Lung (tissue), 12 donors: ENCODE results near the gene XAF1. TPM values are rescaled to one million over a fixed set of nuclear protein-coding genes. Genes with fewer than 3 reads are reported as not detected.

Experiments
- ATAC-seq: fragments of 200-7000 bp; cut with Tn5 transposase; one replicate; pipeline ENCODE4 v1.9.1; 2020; ENCODE audit warnings: moderate number of reproducible peaks; ENCODE audit not compliant: insufficient read depth, low FRiP score
- DNase-seq, 3 donors: peaks; one replicate each; pipeline ENCODE4 v3.0.0-alpha.2; 2013 to 2017
- H3K27ac ChIP-seq, 2 donors: one replicate each; pipeline ENCODE4 v1.5.1; 2013; ENCODE audit warnings: mild to moderate bottlenecking in 2 of 2, moderate library complexity in 2 of 2, control low read depth in 1 of 2, inconsistent platforms in 1 of 2, low read depth in 1 of 2, low read length in 1 of 2
- H3K27me3 ChIP-seq, 3 donors: one replicate each; pipeline ENCODE4 v1.5.1; 2013; ENCODE audit warnings: low read length in 2 of 3; ENCODE audit not compliant: control insufficient read depth in 3 of 3, insufficient read depth in 3 of 3
- H3K36me3 ChIP-seq, 4 donors: one replicate each; pipeline ENCODE4 v1.5.1; 2013; ENCODE audit warnings: low read length in 4 of 4, mild to moderate bottlenecking in 1 of 4, moderate library complexity in 1 of 4; ENCODE audit not compliant: control insufficient read depth in 4 of 4, insufficient read depth in 4 of 4
- H3K4me1 ChIP-seq, 5 donors: one replicate each; pipeline ENCODE4 v1.5.1; 2013; ENCODE audit warnings: low read length in 5 of 5, mild to moderate bottlenecking in 2 of 5, moderate library complexity in 1 of 5; ENCODE audit not compliant: control insufficient read depth in 5 of 5, insufficient read depth in 5 of 5
- H3K4me3 ChIP-seq: one replicate; pipeline ENCODE4 v1.5.1; 2013; ENCODE audit warnings: mild to moderate bottlenecking, control low read depth, moderate library complexity
- H3K9ac ChIP-seq, 2 donors: one replicate each; pipeline ENCODE4 v1.5.1; 2013; ENCODE audit warnings: low read length in 2 of 2, control low read depth in 1 of 2; ENCODE audit not compliant: insufficient read depth in 1 of 2
- H3K9me3 ChIP-seq, 4 donors: one replicate each; pipeline ENCODE4 v1.5.1; 2013; ENCODE audit warnings: low read length in 3 of 4, mild to moderate bottlenecking in 1 of 4, moderate library complexity in 1 of 4; ENCODE audit not compliant: control insufficient read depth in 4 of 4, insufficient read depth in 3 of 4
- CTCF ChIP-seq: IDR thresholded peaks from 2 replicates; pipeline ENCODE4 v1.5.1; 2012; ENCODE audit warnings: mild to moderate bottlenecking; ENCODE audit errors: control extremely low read depth, extremely low read depth
- WGBS, 2 donors: extraction: QIAGEN DNeasy Blood & Tissue Kit; methylation state at CpG; one replicate each; pipeline ENCODE4 v1.1.7; 2013; 5-methylcytosine and 5-hydroxymethylcytosine counted together
- polyA plus RNA-seq, 2 donors: library from polyadenylated mRNA; stranded (reverse); fragments of 200-250 nt; gene quantifications; one replicate each; pipeline ENCODE4 v1.2.1, GENCODE V29; 2013
- total RNA-seq, 2 donors: library from RNA; depleted of rRNA in 1 of 2; stranded (reverse); fragments of >200 nt in 1 of 2; gene quantifications; one replicate each; pipeline ENCODE4 v1.2.1, GENCODE V29; 2014 to 2021
- donor health status: control.
- donor health status: control.
- donor health status: Bipolar disorder and iron deficiency.
- donor health status: healthy.
- donor health status: DM: yes; HTN: yes; CAD: no.

XAF1 gene
- total and polyA plus RNA-seq, 4 donors = 25.3 to 38.3 (median 31.8) TPM

GRCh38 chr17:6711681-6712057, 44.2 kb upstream of the XAF1 start:
- H3K27ac ChIP-seq = no peak overlapping the region
- H3K9ac ChIP-seq = no peak overlapping the region

DNA sequence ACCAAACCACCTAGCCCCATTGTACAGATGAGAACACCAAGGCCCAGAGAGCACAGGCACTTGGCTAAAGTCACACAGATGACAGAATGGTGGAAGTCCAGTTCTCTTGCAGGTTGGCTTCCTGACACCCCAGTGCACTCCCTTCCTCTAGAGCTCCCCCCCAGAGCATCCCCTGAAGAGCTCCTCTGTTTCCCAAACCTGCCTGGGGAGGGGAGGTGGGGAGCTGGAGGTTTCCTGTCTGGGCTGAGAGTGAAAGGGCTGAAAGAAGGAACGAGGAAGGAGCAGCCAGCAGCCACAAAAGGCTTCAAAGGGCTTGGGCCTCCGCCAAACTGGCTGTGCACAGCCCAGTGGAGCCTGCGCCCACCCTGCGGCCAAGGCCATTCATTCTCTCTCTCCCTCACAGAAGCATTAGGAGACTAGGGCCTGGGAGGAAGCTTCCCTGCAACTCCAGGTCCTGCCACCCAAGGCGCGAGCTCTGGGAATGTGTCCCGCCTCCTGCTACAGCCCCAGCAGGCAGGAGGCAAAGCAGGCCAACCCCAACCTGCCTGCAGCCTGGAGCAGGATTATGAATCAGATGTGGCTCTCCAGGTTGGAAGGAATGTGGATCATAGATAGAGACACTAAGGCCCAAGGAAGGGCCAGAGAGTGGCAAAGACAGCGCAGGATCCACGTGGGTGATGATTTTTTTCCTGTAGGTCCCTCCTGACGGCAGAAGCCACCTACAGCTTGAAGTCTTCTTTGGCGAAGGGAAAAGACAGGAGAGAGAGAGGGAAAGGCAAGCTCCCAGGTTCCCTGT, 43.6 kb upstream of the XAF1 start:
- WGBS, 2 donors = 32 to 38% methylated on average over 11 of the region's 11 CpGs
- H3K4me3 ChIP-seq = no peak overlapping the region
- H3K4me1 ChIP-seq = peaks cover 0 to 13% (median 4%) of the 10 kb centered on the region in 5 donors
- TF ChIP-seq CTCF = no peak
- no peaks in the 10 kb centered on the region for H3K36me3 ChIP-seq
- peak; percentile 58 to 71 (median 66) for DNase-seq
- no peak for ATAC-seq
- H3K27me3 ChIP-seq = peaks cover 0 to 34% (median 8%) of the 10 kb centered on the region in 3 donors
- peaks cover 0 to 3% (median 1%) of the 10 kb centered on the region in 4 donors for H3K9me3 ChIP-seq
- no peak overlapping the region for H3K9ac ChIP-seq
- no peak overlapping the region for H3K27ac ChIP-seq

More at GRCh38 chr17:6711681-6712057, 44.2 kb upstream of the XAF1 start:
- DNase-seq = peak in 2 of 3 donors; percentile 10 to 30
- H3K9me3 ChIP-seq = peaks cover 0 to 3% (median 1%) of the 10 kb centered on the region in 4 donors
- no peak overlapping the region for H3K4me3 ChIP-seq
- H3K36me3 ChIP-seq = no peaks in the 10 kb centered on the region
- 16 to 30% methylated on average over 2 of the region's 2 CpGs for WGBS, 2 donors
- peaks cover 0 to 13% (median 4%) of the 10 kb centered on the region in 5 donors for H3K4me1 ChIP-seq
- peaks cover 0 to 34% (median 8%) of the 10 kb centered on the region in 3 donors for H3K27me3 ChIP-seq
- TF ChIP-seq CTCF = no peak
- no peak for ATAC-seq

DNA sequence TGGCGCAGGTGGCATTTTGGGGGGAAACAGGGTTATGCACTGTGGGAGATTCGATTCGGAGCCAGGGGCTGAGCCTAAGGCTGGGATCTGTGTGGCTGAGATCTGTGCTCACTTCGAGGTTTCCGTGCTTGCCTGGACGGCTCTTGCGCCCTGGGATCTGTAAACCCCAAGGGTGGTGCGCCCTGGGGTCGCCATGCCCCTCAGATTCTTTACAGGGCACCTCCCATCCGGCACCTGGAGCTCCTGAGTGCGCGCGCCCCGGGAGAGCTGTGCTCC, 43.1 kb upstream of the XAF1 start:
- Histone ChIP-seq H3K27me3 (peaks cover 0 to 34% (median 8%) of the 10 kb centered on the region in 3 donors), H3K9ac (no peak overlapping the region), H3K36me3 (no peaks in the 10 kb centered on the region), H3K4me3 (no peak overlapping the region), H3K27ac (no peak overlapping the region), H3K9me3 (peaks cover 0 to 3% (median 1%) of the 10 kb centered on the region in 4 donors), H3K4me1 (peaks cover 0 to 13% (median 4%) of the 10 kb centered on the region in 5 donors)
- 16 to 18% methylated on average over 14 of the region's 14 CpGs for WGBS, 2 donors
- DNase-seq (no peak), ATAC-seq (no peak)
- no peak for TF ChIP-seq CTCF
